GM21360 (cell line): ENCODE data around the gene NRCAM.
"Not testable (repeated sequence)": the region's sequence is repeated elsewhere in the genome, so short reads cannot be mapped to it uniquely, and the experiment has no call there.

ENCODE experiments used
- ATAC-seq: cut with Tn5 transposase; IDR thresholded peaks from one replicate; pipeline ENCODE4 v1.9.1; 2021; ENCODE audit warnings: mild to moderate bottlenecking, moderate library complexity; ENCODE audit not compliant: unreplicated experiment

The NRCAM gene

DNA sequence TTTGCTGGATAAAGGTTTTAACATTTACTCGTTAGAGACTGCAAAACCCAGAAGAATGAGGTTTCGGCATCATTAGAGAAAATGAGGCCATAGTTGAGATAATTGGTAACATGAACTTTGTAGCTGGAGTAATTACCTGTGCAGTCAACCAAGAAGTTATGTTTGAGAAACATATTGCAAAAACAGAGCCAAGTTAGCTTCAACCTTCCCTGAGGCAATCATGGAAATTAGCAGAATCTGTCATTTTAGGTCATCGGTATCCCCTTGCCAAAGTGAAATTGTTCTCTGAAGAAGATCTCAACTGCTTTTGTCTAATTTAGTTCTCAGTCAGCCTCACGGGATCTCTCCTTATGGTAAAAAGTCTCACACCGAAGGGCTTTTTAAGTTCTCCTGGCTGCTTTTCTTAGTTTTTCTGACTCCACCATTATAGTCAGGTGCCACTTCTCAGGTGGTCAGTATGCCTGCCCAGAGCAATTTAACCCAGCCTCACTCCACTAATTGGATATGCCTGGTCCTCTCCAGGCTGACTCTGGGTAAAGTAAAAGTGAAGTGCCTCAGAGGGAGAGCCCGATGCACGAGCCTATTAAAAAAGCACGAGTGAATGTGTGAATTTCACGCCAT is 52.5 kb downstream of the NRCAM start:
- ATAC-seq = no peak

DNA sequence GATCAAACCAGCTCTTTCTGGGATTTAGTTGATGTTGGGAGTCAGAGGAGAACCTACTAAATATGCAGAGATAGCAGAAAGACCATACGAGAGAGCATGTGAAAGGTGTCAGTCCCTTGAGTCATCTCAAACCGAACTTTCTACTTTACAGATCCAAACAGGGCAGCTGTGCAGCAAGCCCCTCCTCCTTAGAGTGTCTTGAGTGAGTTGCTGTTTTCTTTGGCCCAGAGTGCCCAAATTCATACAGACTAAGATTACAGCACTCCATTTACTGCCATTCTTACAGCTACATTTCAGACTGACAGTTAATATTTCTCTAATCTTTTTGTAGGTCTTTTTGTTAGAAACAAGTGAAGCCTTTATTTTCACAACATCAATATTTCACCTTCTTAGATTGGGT is 53.4 kb downstream of the NRCAM start:
- no peak for ATAC-seq

DNA sequence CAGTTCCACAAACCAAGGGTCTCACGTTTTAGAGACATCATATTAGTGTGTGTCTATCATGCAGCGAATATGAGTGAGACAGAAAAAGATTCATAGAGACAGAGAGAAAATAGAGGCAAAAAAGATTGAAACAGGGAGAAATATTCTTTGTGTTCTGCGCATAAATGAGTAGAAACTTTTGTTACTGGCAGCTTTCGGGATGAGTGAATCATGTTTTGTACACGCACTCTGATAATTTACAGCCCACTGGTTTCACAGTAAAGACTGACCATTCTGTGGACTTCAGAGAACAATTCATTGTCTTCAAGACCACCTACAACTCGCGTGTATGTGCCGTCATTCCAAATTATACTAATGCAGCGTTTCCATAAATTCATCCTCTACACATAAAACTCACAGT is 60.2 kb downstream of the NRCAM start:
- ATAC-seq = no peak

DNA sequence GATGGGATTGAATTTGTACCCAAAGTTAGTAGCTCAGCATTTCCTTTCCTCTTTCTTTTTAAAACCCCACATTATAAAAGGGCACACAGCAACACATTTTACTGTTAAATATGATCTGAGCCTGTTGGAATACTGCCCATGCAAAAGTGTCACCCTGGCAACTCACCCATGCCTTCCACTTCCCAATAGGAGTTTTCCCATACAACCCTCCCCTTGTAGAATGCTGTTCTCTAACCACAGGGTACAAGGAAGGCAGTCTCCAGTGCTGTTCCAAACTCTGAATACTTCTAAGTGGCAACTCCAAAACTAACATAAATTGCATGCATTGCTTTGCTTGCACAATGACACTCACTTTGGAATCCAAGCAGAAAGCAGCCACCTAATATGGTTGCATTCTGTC is 60.8 kb downstream of the NRCAM start:
- ATAC-seq = no peak

DNA sequence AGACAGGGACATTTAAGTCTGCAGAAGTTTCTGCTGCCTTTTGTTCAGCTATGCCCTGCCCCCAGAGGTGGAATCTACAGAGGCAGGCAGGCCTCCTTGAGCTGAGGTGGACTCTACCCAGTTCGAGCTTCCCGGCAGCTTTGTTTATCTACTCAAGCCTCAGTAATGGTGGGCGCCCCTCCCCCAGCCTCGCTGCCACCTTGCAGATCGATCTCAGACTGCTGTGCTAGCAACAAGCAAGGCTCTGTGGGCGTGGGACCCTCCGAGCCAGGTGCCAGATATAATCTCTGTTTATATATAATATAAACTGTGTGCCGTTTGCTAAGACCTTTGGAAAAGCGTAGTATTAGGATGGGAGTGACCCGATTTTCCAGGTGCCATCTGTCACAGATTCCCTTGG is 63.1 kb downstream of the NRCAM start:
- not testable (repeated sequence) for ATAC-seq

DNA sequence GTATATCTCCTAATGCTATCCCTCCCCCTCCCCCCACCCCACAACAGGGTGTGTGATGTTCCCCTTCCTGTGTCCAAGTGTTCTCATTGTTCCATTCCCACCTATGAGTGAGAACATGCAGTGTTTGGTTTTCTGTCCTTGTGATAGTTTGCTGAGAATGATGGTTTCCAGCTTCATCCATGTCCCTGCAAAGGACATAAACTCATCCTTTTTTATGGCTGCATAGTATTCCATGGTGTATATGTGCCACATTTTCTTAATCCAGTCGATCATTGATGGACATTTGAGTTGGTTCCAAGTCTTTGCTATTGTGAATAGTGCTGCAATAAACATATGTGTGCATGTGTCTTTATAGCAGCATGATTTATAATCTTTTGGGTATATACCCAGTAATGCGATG is 68.5 kb downstream of the NRCAM start:
- not testable (repeated sequence) for ATAC-seq

DNA sequence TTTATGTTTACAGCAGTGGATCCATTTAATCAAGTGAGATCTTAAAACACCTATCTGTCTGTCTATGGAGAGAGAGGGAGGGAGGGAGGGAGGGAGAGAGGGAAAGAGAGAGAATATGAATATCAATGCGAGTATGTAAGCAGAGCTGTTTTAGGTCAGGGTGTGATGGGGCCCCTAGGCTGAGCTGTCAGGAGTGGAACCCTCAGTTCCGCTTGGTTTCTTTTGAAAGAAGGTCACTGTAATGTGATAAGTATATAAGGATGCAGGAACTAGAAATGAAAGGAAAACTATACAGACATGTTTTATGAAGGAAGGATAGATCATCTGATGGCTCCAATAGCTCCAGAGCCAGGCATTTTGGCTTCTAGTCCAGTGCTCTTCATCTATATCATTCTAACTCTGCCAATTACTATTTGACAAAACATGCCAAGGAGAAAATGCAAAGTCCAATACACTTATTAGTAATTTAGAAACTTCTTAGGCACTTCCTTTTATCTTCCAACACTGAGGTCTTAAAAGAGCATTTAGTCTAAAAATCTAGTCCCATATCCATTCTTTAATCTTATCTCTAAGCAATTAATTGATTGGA is 70.3 kb downstream of the NRCAM start:
- peak; percentile 48 for ATAC-seq

DNA sequence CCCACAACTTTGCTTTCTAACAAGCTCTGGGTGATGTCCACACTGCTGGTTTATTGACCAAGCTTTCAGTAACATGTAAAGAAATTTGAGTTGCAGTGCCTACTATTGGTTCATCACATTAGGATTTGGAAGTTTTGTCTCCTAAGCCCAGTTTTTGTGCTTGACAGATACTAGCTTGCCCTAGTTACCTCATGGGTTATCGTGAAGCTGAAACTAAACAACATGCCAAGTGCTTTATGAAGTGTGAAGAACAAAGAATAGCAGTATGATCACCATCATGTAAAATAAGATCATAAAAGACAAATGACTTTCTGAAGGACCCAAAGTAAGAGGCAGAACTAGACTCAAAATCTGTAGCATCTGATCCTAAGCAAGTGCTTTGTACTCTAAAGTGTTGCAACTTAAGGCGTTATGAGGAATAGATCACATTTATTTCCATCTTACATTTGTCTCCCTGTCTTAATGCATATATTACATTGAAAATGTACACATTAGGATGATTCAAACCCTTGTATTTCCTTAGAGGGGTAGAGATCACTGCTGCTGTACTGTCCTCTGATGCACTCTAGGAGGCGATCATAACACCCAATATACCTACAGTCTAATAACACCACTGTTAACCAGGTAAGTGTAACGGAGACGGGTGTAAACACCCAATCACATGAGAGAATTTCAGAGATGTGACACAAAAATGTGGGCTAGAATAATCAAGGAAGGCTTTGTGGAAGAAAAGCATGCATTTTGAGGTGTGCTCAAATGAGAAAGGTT is 71.3 kb downstream of the NRCAM start:
- peak; percentile 81 for ATAC-seq

DNA sequence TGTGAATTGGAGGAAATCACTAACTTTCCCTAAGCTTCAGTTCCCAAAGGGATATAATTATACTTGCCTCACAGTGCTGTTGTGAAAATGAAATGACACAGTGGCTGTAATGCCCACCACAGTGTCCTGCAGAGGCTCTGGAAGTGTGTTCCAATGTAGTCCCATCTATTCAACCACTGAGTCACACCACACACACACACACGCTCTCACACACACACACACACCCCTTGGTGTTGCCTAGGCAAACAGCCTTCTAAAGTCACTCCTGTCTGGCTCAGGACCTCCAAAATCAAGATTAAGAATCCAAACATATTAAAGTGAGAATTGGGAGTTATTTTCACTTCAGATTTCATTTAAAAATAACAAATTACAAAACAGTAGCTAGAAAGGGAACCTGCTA is 73.3 kb downstream of the NRCAM start:
- no peak for ATAC-seq

DNA sequence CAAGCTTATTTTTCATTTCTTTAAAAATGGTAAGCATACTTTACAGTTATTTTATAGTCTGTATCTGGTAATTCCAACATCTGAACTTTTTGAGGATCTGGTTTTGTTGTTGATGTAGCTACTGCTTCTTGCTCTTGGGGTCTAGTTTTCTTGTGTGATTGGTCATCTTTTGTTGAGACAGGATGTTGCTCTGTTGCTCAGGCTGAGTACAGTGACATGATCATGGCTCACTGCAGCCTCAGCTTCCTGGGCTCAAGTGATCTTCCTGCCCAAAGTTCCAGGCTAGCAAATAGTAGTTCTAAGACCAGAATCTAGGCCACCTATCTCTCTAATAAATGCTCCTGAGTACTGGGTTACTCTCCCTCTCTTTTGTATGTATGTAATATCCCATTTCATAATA is 75.7 kb downstream of the NRCAM start:
- no peak for ATAC-seq

DNA sequence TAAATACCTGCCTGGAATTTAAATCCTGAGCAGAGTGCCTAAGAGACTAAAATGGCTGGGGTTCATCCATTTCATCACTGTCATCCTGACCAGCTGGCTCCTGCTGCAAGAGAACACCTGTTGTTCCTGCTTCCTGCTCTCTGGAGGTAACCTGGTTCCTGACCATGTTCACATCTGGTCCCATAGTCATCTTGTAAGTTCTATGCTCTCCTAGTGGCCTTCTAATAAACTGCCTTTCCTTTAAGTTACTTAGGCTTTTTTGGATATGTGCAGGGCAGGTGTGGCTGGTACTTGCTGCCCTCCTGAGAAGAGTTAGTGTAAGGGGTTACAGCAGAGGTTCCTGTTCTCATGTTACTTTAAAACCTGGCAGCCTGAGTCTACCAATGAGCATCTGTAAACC is 80.0 kb downstream of the NRCAM start:
- no peak for ATAC-seq

DNA sequence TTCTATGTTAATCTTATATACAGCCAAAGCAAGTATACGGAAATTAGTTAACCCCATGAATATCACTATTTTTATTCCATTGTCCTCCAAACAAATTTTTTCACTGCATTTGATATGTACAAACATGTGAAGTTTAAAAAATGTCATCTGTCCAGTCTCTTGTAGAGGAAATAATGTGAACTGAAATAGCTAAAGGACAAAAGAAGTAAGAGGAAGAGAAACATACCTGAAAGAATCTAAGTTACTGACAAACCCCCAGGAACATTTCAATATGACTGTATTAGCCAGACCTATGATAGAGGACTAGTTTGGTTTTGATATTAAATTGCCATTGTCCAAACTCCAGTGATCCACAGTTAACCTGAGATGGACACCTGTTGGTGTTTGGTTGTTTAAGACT is 80.6 kb downstream of the NRCAM start:
- peak; percentile 78 for ATAC-seq

DNA sequence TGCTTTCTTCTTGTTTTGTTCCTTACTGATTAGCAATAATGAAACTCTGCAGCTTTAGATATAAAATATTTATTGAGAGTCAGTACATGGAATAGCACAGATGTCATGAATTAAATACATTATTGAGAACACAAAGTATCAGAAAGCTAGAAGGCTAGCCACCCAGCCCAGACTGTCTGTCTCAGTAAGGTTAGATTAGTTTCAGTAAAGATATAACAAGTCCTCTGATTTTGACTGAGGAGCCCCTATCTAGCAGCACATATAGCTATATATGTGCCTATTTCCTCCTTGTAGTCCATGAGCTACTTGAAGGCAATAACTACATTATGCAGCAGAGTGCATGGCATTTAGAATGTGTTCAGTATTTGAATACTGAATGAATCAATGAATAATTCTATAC is 81.3 kb downstream of the NRCAM start:
- no peak for ATAC-seq

DNA sequence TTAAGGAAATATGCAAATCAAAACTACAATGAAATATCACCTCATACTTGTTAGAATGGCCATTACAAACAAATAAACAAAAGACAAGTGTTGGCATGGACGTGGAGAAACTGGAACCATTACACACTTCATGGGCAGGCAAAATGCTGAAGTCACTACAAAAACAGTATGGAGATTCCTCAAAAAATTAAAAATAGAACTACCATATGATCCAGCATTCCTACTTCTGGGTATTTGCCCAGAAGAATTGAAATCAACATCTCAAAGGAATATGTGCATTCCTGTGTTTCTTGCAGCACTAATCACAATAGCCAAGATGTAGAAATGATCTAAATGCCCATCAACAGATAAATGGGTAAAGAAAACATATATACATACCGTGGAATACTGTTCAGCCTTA is 83.6 kb downstream of the NRCAM start:
- ATAC-seq = no peak

DNA sequence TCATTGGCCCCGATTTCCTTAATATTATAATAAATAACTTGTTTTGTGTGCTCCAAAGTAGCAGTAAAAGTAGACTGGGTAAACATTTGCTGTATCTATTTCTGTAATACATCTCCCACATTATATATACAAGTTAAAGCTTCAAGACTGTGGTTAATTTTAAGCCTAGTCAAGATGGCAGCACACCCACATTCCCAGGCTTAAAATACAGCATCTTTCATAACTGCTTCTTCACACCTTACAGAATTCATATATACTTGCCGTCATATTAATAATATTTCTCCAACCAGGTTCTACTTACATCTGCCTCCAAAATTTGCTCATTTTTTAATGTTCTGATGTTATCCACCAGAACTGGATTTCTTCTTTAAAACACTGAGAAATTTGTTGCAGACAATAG is 85.6 kb downstream of the NRCAM start:
- ATAC-seq = no peak

DNA sequence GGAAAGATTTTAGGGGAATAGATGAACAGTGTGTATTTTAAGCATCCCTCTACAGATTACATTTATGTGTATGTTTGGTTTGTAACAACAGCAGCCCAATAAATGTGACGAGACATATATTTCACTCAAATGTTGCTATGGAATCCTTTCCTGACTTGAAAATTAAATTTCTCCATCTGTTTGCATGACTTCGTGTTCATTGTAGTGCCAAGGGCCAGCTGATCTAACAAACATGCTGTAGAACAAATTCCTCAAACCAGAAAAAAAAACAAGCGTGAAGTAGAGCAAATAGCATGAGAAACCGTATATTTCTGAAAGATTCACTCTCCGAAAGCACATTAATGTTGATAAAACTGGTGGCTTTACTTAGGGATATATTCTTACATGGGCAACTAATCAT is 87.8 kb downstream of the NRCAM start:
- no peak for ATAC-seq

DNA sequence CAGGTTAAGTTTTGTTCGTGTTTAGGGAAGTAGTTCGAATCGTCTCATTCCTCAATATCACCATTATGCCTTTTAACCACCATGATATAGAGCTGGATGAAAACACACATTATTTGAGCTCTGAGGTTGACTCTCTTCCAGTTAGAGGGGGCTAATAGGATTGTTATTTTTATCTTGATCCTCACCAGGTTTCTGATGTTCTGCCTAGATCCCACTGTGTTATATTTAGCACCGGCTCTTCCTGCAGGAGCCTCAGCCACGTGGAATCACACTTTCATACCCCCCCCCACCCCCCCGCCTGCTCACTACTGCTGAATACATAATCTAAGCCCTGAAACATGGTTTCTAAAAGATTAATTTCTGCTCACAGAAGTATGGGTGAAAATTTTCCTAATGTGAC is 88.3 kb downstream of the NRCAM start:
- no peak for ATAC-seq

DNA sequence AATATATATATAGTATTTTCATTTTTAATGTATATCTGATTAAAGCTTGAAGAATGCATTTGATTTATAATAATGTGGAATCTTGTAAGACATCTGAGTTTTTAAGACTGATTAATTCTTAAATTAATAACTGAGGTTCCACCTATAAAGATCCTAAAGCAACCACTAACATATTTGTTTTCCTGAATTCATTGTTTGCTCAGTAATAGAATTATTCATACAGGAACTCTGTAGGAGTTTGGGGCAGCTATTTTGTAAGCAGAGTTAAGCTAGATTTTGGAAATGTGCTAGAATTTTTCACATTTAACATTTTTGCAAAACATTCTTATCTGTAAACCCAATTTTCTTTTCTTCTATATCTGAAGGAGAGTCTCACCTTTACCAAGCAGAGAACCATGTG is 88.9 kb downstream of the NRCAM start:
- no peak for ATAC-seq

DNA sequence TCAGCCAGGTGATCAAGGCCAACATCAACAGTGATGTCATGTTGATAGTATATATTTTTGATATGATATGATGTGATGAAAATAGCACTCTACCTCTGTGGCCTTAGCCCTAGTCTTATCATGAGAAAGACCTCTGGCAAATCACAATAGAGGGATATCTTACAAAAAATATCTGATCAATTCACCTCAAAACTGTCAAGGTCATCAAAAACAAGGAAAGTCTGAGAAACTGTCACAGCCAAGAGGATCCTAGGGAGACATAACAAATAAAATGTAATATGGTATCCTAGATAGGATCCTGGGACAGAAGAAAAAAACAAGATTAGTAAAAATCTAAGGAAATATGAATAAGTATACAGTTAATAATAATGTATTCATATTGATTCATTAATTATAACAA is 92.6 kb downstream of the NRCAM start:
- no peak for ATAC-seq

DNA sequence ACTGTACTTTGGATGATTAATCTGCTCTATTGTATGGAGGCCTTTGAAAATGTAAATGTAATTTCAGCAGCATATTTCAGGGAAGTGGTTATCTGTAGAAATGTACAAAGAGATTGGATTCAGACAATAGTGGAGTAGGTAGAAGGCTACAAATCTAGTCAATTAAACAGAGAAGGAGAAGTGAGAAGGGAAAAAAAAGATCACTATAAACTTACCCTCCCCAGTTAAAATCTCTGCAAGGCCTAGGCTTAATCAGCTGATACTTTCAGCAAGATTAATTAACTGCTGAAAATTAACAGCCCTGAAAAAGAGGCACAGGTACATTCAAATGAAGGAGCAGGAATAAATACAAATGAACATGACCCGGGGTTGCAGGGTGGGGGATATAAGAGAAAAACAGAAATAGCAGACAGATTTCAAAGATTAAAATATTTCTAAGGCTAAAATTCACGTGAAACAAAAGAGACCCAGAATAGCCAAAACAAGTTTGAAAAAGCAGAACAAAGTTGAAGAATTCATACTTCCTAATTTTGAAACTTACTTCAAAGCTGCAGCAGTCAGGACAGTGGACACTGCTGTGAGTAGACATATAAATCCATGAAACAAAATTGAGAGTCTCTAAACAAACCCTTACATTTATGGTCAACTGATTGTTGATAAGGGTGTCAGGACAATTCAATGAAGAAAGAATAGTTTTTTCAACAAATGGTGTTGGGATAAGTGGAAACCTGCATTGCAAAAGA is 96.0 kb downstream of the NRCAM start:
- ATAC-seq = no peak

DNA sequence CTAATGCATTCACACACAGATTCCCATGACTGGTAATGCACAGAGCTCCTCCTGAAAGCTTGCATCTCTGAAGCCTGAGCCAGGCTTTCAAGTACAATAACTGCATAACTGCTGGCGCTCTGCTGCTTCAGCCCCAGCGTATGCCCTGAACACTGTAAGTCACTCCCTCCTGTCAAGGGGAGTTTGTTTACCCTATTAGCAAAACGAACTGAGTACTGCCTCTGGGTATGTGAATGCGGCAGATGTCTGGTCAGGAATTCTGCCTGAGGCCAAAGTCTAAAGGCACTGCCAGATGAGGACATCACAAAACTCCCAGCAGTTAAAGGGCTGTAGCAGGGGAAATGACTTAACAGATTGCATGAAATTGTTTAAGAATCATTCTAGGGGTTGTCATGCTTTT is 97.7 kb downstream of the NRCAM start:
- ATAC-seq = no peak

DNA sequence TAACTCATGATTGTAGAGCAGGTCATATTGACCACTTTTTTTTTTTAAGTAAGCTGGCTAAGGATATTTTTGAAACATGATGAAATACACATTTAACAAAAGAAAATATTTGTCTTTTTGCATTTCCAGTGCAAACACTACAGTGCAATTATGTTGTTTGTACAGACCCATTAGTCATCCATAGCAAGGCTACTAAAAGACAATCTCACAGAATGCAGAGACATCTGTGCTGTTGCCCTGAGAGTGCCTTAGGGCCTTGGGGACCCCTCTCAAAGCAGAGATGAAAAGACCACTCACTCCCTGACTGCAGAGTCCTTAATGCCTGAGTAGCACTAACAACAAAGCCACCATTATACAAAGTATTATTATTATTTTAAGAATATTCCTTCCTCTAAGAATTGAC is 104.5 kb downstream of the NRCAM start:
- ATAC-seq = no peak
